HEK293 (cell line): ENCODE results near the gene DYNLT3.

Source experiments
- CTCF ChIA-PET: fragments of 350-600 bp; formaldehyde crosslinking; extraction: SDS; loops from one replicate; lab custom pipeline; 2021; ENCODE audit warnings: antibody characterized with exemption; lab: Yijun Ruan, JAX
- POLR2A ChIA-PET: fragments of 300-600 bp; formaldehyde crosslinking; extraction: SDS; loops from one replicate; lab custom pipeline; 2020; ENCODE audit warnings: antibody characterized with exemption, inconsistent platforms; lab: Yijun Ruan, JAX
- H3K27ac ChIP-seq: fragments of 200-500 bp; sonication (Bioruptor generic); 2 replicates; pipeline ENCODE4 v1.5.1; 2014; ENCODE audit warnings: low read depth, low read length, control low read depth, inconsistent platforms; ENCODE audit errors: extremely low read depth
- H3K36me3 ChIP-seq, 2 experiments: fragments of 200-500 bp in 1 of 2; sonication (Bioruptor generic) in 1 of 2; 1 replicate in 1 of 2; 2 replicates in 1 of 2; pipeline ENCODE4 v1.5.1; 2014 to 2017; ENCODE audit warnings: inconsistent platforms in 2 of 2, low read length in 2 of 2; ENCODE audit not compliant: control insufficient read depth in 2 of 2, insufficient read depth in 1 of 2
- H3K4me1 ChIP-seq: fragments of 200-500 bp; sonication (Bioruptor generic); 2 replicates; pipeline ENCODE4 v1.5.1; 2014; ENCODE audit warnings: mild to moderate bottlenecking, low read length, inconsistent platforms; ENCODE audit not compliant: control insufficient read depth, insufficient read depth
- H3K4me3 ChIP-seq: 2 replicates; pipeline ENCODE4 v1.5.1; 2011; ENCODE audit warnings: low read depth, mild to moderate bottlenecking, control low read depth, low read length, moderate library complexity
- H3K9me3 ChIP-seq: fragments of 200-500 bp; sonication (Bioruptor generic); 2 replicates; pipeline ENCODE4 v1.5.1; 2014; ENCODE audit warnings: low read depth, low read length, inconsistent platforms; ENCODE audit not compliant: control insufficient read depth, insufficient read depth
- BCL11A ChIP-seq: fragments of 450-650 bp; formaldehyde crosslinking; IDR thresholded peaks from 2 replicates; pipeline ENCODE4 v1.5.1; 2016; ENCODE audit warnings: low read depth, missing biosample characterization, missing genetic modification characterization
- GFI1B ChIP-seq: fragments of 450-650 bp; formaldehyde crosslinking; IDR thresholded peaks from 2 replicates; pipeline ENCODE4 v1.5.1; 2016; ENCODE audit warnings: missing biosample characterization, missing genetic modification characterization
- GLIS1 ChIP-seq: fragments of 450-650 bp; formaldehyde crosslinking; IDR thresholded peaks from 2 replicates; pipeline ENCODE4 v1.5.1; 2016; ENCODE audit warnings: missing biosample characterization, missing genetic modification characterization
- HOXC10 ChIP-seq: sonication (generic); formaldehyde crosslinking; IDR thresholded peaks from 2 replicates; pipeline ENCODE4 v1.8.1; 2023; ENCODE audit warnings: mild to moderate bottlenecking, missing genetic modification reagents
- KLF8 ChIP-seq: fragments of 450-650 bp; formaldehyde crosslinking; IDR thresholded peaks from 2 replicates; pipeline ENCODE4 v1.5.1; 2016; ENCODE audit warnings: missing biosample characterization, missing genetic modification characterization
- MZF1 ChIP-seq: fragments of 450-650 bp; formaldehyde crosslinking; IDR thresholded peaks from 2 replicates; pipeline ENCODE4 v1.5.1; 2017; ENCODE audit warnings: missing biosample characterization, missing genetic modification characterization, borderline replicate concordance
- OSR2 ChIP-seq: fragments of 450-650 bp; formaldehyde crosslinking; IDR thresholded peaks from 2 replicates; pipeline ENCODE4 v1.5.1; 2016; ENCODE audit warnings: missing biosample characterization, missing genetic modification characterization
- SALL2 ChIP-seq: fragments of 450-650 bp; formaldehyde crosslinking; IDR thresholded peaks from 2 replicates; pipeline ENCODE4 v1.5.0; 2017; ENCODE audit warnings: missing biosample characterization, mild to moderate bottlenecking, missing genetic modification characterization, borderline replicate concordance
- TSHZ1 ChIP-seq: fragments of 450-650 bp; formaldehyde crosslinking; IDR thresholded peaks from 2 replicates; pipeline ENCODE4 v1.5.1; 2016; ENCODE audit warnings: missing biosample characterization, missing genetic modification characterization, borderline replicate concordance
- ZBTB48 ChIP-seq: fragments of 450-650 bp; formaldehyde crosslinking; IDR thresholded peaks from 2 replicates; pipeline ENCODE4 v1.5.1; 2016; ENCODE audit warnings: missing biosample characterization, missing genetic modification characterization
- ZBTB8A ChIP-seq: fragments of 450-650 bp; formaldehyde crosslinking; IDR thresholded peaks from 2 replicates; pipeline ENCODE4 v1.5.1; 2016; ENCODE audit warnings: missing biosample characterization, missing genetic modification characterization
- ZFP37 ChIP-seq: fragments of 450-650 bp; formaldehyde crosslinking; IDR thresholded peaks from 2 replicates; pipeline ENCODE4 v1.5.1; 2016; ENCODE audit warnings: missing biosample characterization, missing genetic modification characterization
- ZNF138 ChIP-seq: fragments of 450-650 bp; formaldehyde crosslinking; IDR thresholded peaks from 2 replicates; pipeline ENCODE4 v1.5.1; 2016; ENCODE audit warnings: missing biosample characterization, missing genetic modification characterization, borderline replicate concordance
- ZNF174 ChIP-seq: fragments of 450-650 bp; formaldehyde crosslinking; IDR thresholded peaks from 2 replicates; pipeline ENCODE4 v1.5.0; 2017; ENCODE audit warnings: missing biosample characterization, mild to moderate bottlenecking, missing genetic modification characterization
- ZNF223 ChIP-seq: fragments of 450-650 bp; formaldehyde crosslinking; IDR thresholded peaks from 2 replicates; pipeline ENCODE4 v1.5.1; 2016; ENCODE audit warnings: missing biosample characterization, missing genetic modification characterization
- ZNF239 ChIP-seq: fragments of 450-650 bp; formaldehyde crosslinking; IDR thresholded peaks from 2 replicates; pipeline ENCODE4 v1.5.1; 2016; ENCODE audit warnings: missing biosample characterization, missing genetic modification characterization
- ZNF394 ChIP-seq: fragments of 450-650 bp; formaldehyde crosslinking; IDR thresholded peaks from 2 replicates; pipeline ENCODE4 v1.5.1; 2016; ENCODE audit warnings: missing biosample characterization, missing genetic modification characterization, mild to moderate bottlenecking, moderate library complexity, borderline replicate concordance
- ZNF549 ChIP-seq: fragments of 450-650 bp; IDR thresholded peaks from 2 replicates; pipeline ENCODE4 v1.5.1; 2018; ENCODE audit warnings: missing biosample characterization, missing genetic modification characterization, mild to moderate bottlenecking, inconsistent platforms, moderate library complexity
- ZNF555 ChIP-seq: fragments of 450-650 bp; formaldehyde crosslinking; conservative IDR thresholded peaks from 2 replicates; pipeline ENCODE4 v1.5.1; 2017; ENCODE audit warnings: missing biosample characterization, mild to moderate bottlenecking, missing genetic modification characterization, inconsistent platforms
- ZNF600 ChIP-seq: fragments of 450-650 bp; formaldehyde crosslinking; IDR thresholded peaks from 2 replicates; pipeline ENCODE4 v1.5.1; 2016; ENCODE audit warnings: missing biosample characterization, missing genetic modification characterization
- ZNF624 ChIP-seq: fragments of 450-650 bp; formaldehyde crosslinking; IDR thresholded peaks from 2 replicates; pipeline ENCODE4 v1.5.1; 2017; ENCODE audit warnings: missing biosample characterization, missing genetic modification characterization
- ZSCAN23 ChIP-seq: fragments of 450-650 bp; formaldehyde crosslinking; IDR thresholded peaks from 2 replicates; pipeline ENCODE4 v1.5.1; 2016; ENCODE audit warnings: missing biosample characterization, missing genetic modification characterization
- ZSCAN30 ChIP-seq: fragments of 450-650 bp; IDR thresholded peaks from 2 replicates; pipeline ENCODE4 v1.5.1; 2018; ENCODE audit warnings: missing biosample characterization, mild to moderate bottlenecking, missing genetic modification characterization, moderate library complexity
- ZSCAN4 ChIP-seq: fragments of 450-650 bp; formaldehyde crosslinking; IDR thresholded peaks from 2 replicates; pipeline ENCODE4 v1.5.1; 2017; ENCODE audit warnings: missing biosample characterization, missing genetic modification characterization
- ZSCAN5A ChIP-seq: fragments of 450-650 bp; formaldehyde crosslinking; IDR thresholded peaks from 2 replicates; pipeline ENCODE4 v1.5.1; 2016; ENCODE audit warnings: missing biosample characterization, missing genetic modification characterization

DYNLT3 gene

GRCh38 chrX:37809970-37810369, 37.4 kb downstream of the DYNLT3 start:
- ChIA-PET POLR2A (no interaction called here), CTCF (interaction anchor here (1.7 kb wide), 1 partner anchor 15 kb away, joined by 4 read pairs; no protein-coding TSS in a partner anchor)
- no peak overlapping the region for H3K27ac ChIP-seq
- H3K4me3 ChIP-seq: no peak overlapping the region
- no peaks in the 10 kb centered on the region for H3K9me3 ChIP-seq
- TF ChIP-seq ZSCAN4 (tag by site-specific recombination): no peak
- H3K4me1 ChIP-seq: no peaks in the 10 kb centered on the region
- H3K36me3 ChIP-seq: no peaks in the 10 kb centered on the region

GRCh38 chrX:37803057-37803456, 44.3 kb downstream of the DYNLT3 start:
- TF ChIP-seq ZNF174 (tag by site-specific recombination) (no peak), ZNF549 (tag by site-specific recombination) (no peak)
- TF ChIP-seq, all 188 proteins: peak for 0
- no peaks in the 10 kb centered on the region for H3K36me3 ChIP-seq
- no peak overlapping the region for H3K27ac ChIP-seq
- H3K4me3 ChIP-seq: no peak overlapping the region
- ChIA-PET POLR2A (no interaction called here), CTCF (interaction anchor here (1.3 kb wide), 1 partner anchor 12 kb away, joined by 3 read pairs; no protein-coding TSS in a partner anchor)
- no peaks in the 10 kb centered on the region for H3K4me1 ChIP-seq
- no peaks in the 10 kb centered on the region for H3K9me3 ChIP-seq

GRCh38 chrX:37802028-37802427, 45.3 kb downstream of the DYNLT3 start:
- no peak for TF ChIP-seq ZNF394 (tag by site-specific recombination)
- TF ChIP-seq GLIS1 (tag by site-specific recombination): no peak
- no peak for TF ChIP-seq ZSCAN23 (tag by site-specific recombination)
- TF ChIP-seq TSHZ1 (tag by site-specific recombination): no peak
- TF ChIP-seq BCL11A: no peak
- no peak for TF ChIP-seq HOXC10 (CRISPR knock-in tag)
- no peak for TF ChIP-seq ZNF239 (tag by site-specific recombination)
- TF ChIP-seq ZBTB8A: no peak
- Histone ChIP-seq H3K27ac (no peak overlapping the region), H3K36me3 (no peaks in the 10 kb centered on the region), H3K4me3 (no peak overlapping the region), H3K9me3 (no peaks in the 10 kb centered on the region), H3K4me1 (no peaks in the 10 kb centered on the region)
- ChIA-PET POLR2A (no interaction called here), CTCF (interaction anchor here (1.0 kb wide), 1 partner anchor 23 kb away, joined by 3 read pairs; no protein-coding TSS in a partner anchor)

GRCh38 chrX:37800717-37801116, 46.7 kb downstream of the DYNLT3 start:
- POLR2A ChIA-PET: no interaction called here

More at GRCh38 chrX:37800717-37801116, 46.7 kb downstream of the DYNLT3 start:
- Histone ChIP-seq H3K9me3 (no peaks in the 10 kb centered on the region), H3K27ac (no peak overlapping the region), H3K4me3 (no peak overlapping the region), H3K4me1 (no peaks in the 10 kb centered on the region), H3K36me3 (no peaks in the 10 kb centered on the region)
- CTCF ChIA-PET: interaction anchor here (0.7 kb wide), 1 partner anchor 207 kb away, joined by 3 read pairs; no protein-coding TSS in a partner anchor
- TF ChIP-seq ZFP37 (tag by site-specific recombination) (no peak), ZNF624 (tag by site-specific recombination) (no peak), ZSCAN30 (no peak), OSR2 (no peak), SALL2 (tag by site-specific recombination) (no peak), ZNF223 (no peak), ZSCAN5A (tag by site-specific recombination) (no peak), KLF8 (tag by site-specific recombination) (no peak), MZF1 (tag by site-specific recombination) (no peak), ZBTB48 (no peak), ZNF138 (tag by site-specific recombination) (no peak), GFI1B (tag by site-specific recombination) (no peak), ZNF555 (tag by site-specific recombination) (no peak), ZNF600 (no peak)
